ENCODE data around the gene FGF5.
"Not testable (repeated sequence)": the region's sequence is repeated elsewhere in the genome, so short reads cannot be mapped to it uniquely, and the experiment has no call there.

The FGF5 gene

GRCh38 chr4:80266253-80266901 is at the start of gene FGF5:
Gene FGF5, plus strand, starts transcription at chr4:80266664. Its CDS starts 161 bp downstream, at chr4:80266825.
- DNase-seq (ENCODE audit: low read depth) = peak; percentile 96

GRCh38 chr4:80219301-80220025 is 47.0 kb upstream of the FGF5 start:
- peak; percentile 56 for DNase-seq (ENCODE audit: low read depth)

- no peak for DNase-seq (ENCODE audit: low read depth)
Observed at GRCh38 chr4:80220711-80221110, 45.8 kb upstream of the FGF5 start.

- peak; percentile 77 for DNase-seq (ENCODE audit: low read depth)
Observed at GRCh38 chr4:80221161-80221560, 45.3 kb upstream of the FGF5 start.

GRCh38 chr4:80225595-80225994 is 40.9 kb upstream of the FGF5 start:
- DNase-seq (ENCODE audit: low read depth) = peak; percentile 36

- no peak for DNase-seq (ENCODE audit: low read depth)
Observed at GRCh38 chr4:80226094-80226493, 40.4 kb upstream of the FGF5 start.

GRCh38 chr4:80228460-80228859 is 38.0 kb upstream of the FGF5 start:
- DNase-seq (ENCODE audit: low read depth) = no peak

GRCh38 chr4:80229128-80229527 is 37.3 kb upstream of the FGF5 start:
- no peak for DNase-seq (ENCODE audit: low read depth)

GRCh38 chr4:80229590-80229989 is 36.9 kb upstream of the FGF5 start:
- no peak for DNase-seq (ENCODE audit: low read depth)

- DNase-seq (ENCODE audit: low read depth) = no peak
Observed at GRCh38 chr4:80231180-80231579, 35.3 kb upstream of the FGF5 start.

GRCh38 chr4:80232707-80233370 is 33.6 kb upstream of the FGF5 start:
- no peak for DNase-seq (ENCODE audit: low read depth)

GRCh38 chr4:80233390-80233789 is 33.1 kb upstream of the FGF5 start:
- no peak for DNase-seq (ENCODE audit: low read depth)

- peak; percentile 90 for DNase-seq (ENCODE audit: low read depth)
Observed at GRCh38 chr4:80235451-80235850, 31.0 kb upstream of the FGF5 start.

- DNase-seq (ENCODE audit: low read depth) = peak; percentile 96
Observed at GRCh38 chr4:80237992-80238391, 28.5 kb upstream of the FGF5 start.

- DNase-seq (ENCODE audit: low read depth) = peak; percentile 74
Observed at GRCh38 chr4:80239480-80240150, 26.8 kb upstream of the FGF5 start.

- DNase-seq (ENCODE audit: low read depth) = peak; percentile 47
Observed at GRCh38 chr4:80240976-80241375, 25.5 kb upstream of the FGF5 start.

- DNase-seq (ENCODE audit: low read depth) = no peak
Observed at GRCh38 chr4:80243274-80244018, 23.0 kb upstream of the FGF5 start.

GRCh38 chr4:80247484-80247883 is 19.0 kb upstream of the FGF5 start:
- DNase-seq (ENCODE audit: low read depth) = not testable (repeated sequence)

- DNase-seq (ENCODE audit: low read depth) = no peak
Observed at GRCh38 chr4:80249144-80249543, 17.3 kb upstream of the FGF5 start.

- DNase-seq (ENCODE audit: low read depth) = no peak
Observed at GRCh38 chr4:80252427-80252826, 14.0 kb upstream of the FGF5 start.

- DNase-seq (ENCODE audit: low read depth) = no peak
Observed at GRCh38 chr4:80252953-80253352, 13.5 kb upstream of the FGF5 start.

- no peak for DNase-seq (ENCODE audit: low read depth)
Observed at GRCh38 chr4:80253510-80253909, 13.0 kb upstream of the FGF5 start.

Data from ELR (cell line).